CD8-positive, alpha-beta memory T cell (primary cell): ENCODE data around the gene NUP98. TPM values are rescaled to one million over a fixed set of nuclear protein-coding genes. Genes with fewer than 3 reads are reported as not detected.
A peak's percentile ranks its signal among the peaks of the same experiment; 100 is the strongest.

Experiments used
- CTCF ChIA-PET: fragments of 350-600 bp; sonication (Branson Sonifier 250); formaldehyde crosslinking; loops from one replicate; lab custom pipeline; 2021; ENCODE audit warnings: antibody characterized with exemption; lab: Charles Lee
- POLR2A ChIA-PET: fragments of 350-600 bp; sonication (Branson Sonifier 250); formaldehyde crosslinking; loops from one replicate; lab custom pipeline; 2021; ENCODE audit warnings: antibody characterized with exemption; lab: Charles Lee
- DNase-seq, 5 donors: peaks; one replicate each; pipeline versions ENCODE4 v3.0.0 to v3.0.0-alpha.2; 2020 to 2022; ENCODE audit warnings: mixed read lengths in 1 of 5
- H3K27ac ChIP-seq: one replicate; pipeline ENCODE4 v1.7.0; 2013; ENCODE audit warnings: low read depth, mild to moderate bottlenecking, low read length, moderate library complexity
- H3K27me3 ChIP-seq: 2 replicates; pipeline ENCODE4 v1.7.0; 2013; ENCODE audit warnings: low read length, mild to moderate bottlenecking; ENCODE audit not compliant: insufficient read depth, poor library complexity, severe bottlenecking
- H3K36me3 ChIP-seq: 2 replicates; pipeline ENCODE4 v1.7.0; 2013; ENCODE audit warnings: mild to moderate bottlenecking, low read length, moderate library complexity; ENCODE audit not compliant: insufficient read depth
- H3K4me1 ChIP-seq: 2 replicates; pipeline ENCODE4 v1.7.0; 2013; ENCODE audit warnings: mild to moderate bottlenecking, low read length, moderate library complexity; ENCODE audit not compliant: insufficient read depth
- H3K4me3 ChIP-seq: 2 replicates; pipeline ENCODE4 v1.7.0; 2013; ENCODE audit warnings: mild to moderate bottlenecking, low read length
- H3K9me3 ChIP-seq: 2 replicates; pipeline ENCODE4 v1.7.0; 2013; ENCODE audit warnings: mild to moderate bottlenecking, low read length
- H3K27ac Mint-ChIP-seq, 8 donors: one replicate each; pipeline ENCODE4 v1.8.0; 2020 to 2021; ENCODE audit warnings: mixed read lengths in 8 of 8, mild to moderate bottlenecking in 6 of 8, inconsistent platforms in 3 of 8, moderate library complexity in 3 of 8
- H3K27me3 Mint-ChIP-seq, 2 donors: one replicate each; pipeline ENCODE4 v1.8.0; 2020 to 2021; ENCODE audit warnings: mixed read lengths in 2 of 2, mild to moderate bottlenecking in 1 of 2, moderate library complexity in 1 of 2
- H3K36me3 Mint-ChIP-seq, 3 donors: one replicate each; pipeline ENCODE4 v1.8.0; 2020 to 2021; ENCODE audit warnings: mixed read lengths in 3 of 3, inconsistent platforms in 1 of 3, mild to moderate bottlenecking in 1 of 3
- H3K4me1 Mint-ChIP-seq, 3 donors: one replicate each; pipeline ENCODE4 v1.8.0; 2020 to 2021; ENCODE audit warnings: mixed read lengths in 3 of 3, inconsistent platforms in 1 of 3, mild to moderate bottlenecking in 1 of 3
- H3K4me3 Mint-ChIP-seq, 7 donors: one replicate each; pipeline ENCODE4 v1.8.0; 2020 to 2021; ENCODE audit warnings: mixed read lengths in 7 of 7, mild to moderate bottlenecking in 6 of 7, moderate library complexity in 4 of 7, inconsistent platforms in 2 of 7
- H3K9me3 Mint-ChIP-seq, 5 donors: one replicate each; pipeline ENCODE4 v1.8.0; 2020 to 2022; ENCODE audit warnings: mixed read lengths in 5 of 5, mild to moderate bottlenecking in 3 of 5, moderate library complexity in 2 of 5, inconsistent platforms in 1 of 5
- polyA plus RNA-seq: library from polyadenylated mRNA; unstranded; fragments of 300-500 nt; fragmentation: Illumina TruSeq; gene quantifications from one replicate; pipeline ENCODE4 v1.2.3, GENCODE V29; 2021
- total RNA-seq, 2 experiments: library from RNA; stranded (reverse); gene quantifications; one replicate each; pipeline ENCODE4 v1.2.3, GENCODE V29; 2021

The NUP98 gene
- total and polyA plus RNA-seq, 3 experiments from 2014 or later = 49.0 to 105 (median 101) TPM

DNA sequence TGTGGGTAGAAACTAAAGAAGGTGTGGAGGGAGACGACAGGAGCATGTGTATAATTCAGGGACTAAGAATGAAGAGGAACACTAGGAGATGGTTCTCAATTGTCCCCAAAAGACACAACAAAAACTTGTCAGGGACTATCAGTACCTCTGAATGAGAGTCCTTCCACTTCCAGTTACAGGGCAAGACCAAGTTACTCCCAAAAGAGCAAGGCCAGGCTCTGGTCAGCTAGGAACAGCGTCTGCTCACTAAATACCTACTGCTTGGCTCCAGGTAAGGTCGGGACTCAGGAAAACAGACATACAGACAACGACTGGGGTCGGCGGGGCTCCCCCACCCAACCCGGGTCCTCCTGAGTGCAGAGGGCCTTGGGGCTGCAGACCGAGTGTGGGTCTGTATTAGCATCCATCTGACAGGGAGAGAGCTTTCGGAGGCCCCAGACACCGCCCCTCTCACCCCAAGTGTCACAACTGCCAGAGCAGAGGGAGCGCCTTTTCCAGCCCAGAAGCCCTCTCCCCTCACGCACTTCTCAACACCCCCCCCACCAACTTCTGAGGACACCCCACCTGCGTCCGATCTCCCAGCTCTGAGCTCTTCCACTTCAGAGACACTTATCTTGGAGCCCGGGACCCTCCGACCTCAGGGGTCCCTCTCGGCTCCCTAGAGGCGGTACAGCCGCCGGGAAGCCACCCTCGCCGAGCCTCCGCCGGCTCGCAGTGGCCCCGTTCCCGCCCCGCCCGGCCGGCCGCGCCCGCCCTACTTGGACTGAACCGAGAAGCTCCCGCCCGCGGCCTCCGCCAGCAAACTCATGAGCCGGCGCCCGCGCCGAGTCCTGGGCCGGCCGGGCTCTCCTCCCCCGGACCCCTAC lies 42.9 kb upstream of the NUP98 start:
- Histone ChIP-seq H3K4me1 (peaks cover 46% of the 10 kb centered on the region), H3K27me3 (no peaks in the 10 kb centered on the region), H3K36me3 (no peaks in the 10 kb centered on the region), H3K9me3 (no peaks in the 10 kb centered on the region), H3K27ac (peak overlapping the region; percentile 86), H3K4me3 (peak overlapping the region; percentile 69)
- peak overlapping the region; percentile 90 to 98 (median 96) for H3K27ac Mint-ChIP-seq
- H3K27me3 Mint-ChIP-seq = peaks cover 0 to 4% of the 10 kb centered on the region in 2 donors
- ChIA-PET CTCF (interaction anchor here (1.0 to 14.4 kb wide), 13 partner anchors 10 to 233 kb away, joined by 3 to 297 read pairs (median 20); partner anchors contain the start of genes NUP98, PGAP2 and STIM1), POLR2A (interaction anchor here (0.5 to 4.7 kb wide), 13 partner anchors 8 to 233 kb away, joined by 3 to 157 read pairs (median 9); partner anchors contain the start of genes NUP98, PGAP2 and STIM1)
- H3K9me3 Mint-ChIP-seq = no peaks in the 10 kb centered on the region
- DNase-seq = peak in 4 of 5 donors; percentile 12 to 62 (median 40)
- peak overlapping the region; percentile 92 to 96 (median 95) for H3K4me3 Mint-ChIP-seq
- peaks cover 48 to 62% (median 55%) of the 10 kb centered on the region in 3 donors for H3K4me1 Mint-ChIP-seq
- H3K36me3 Mint-ChIP-seq = peaks cover 0 to 32% (median 9%) of the 10 kb centered on the region in 3 donors

DNA sequence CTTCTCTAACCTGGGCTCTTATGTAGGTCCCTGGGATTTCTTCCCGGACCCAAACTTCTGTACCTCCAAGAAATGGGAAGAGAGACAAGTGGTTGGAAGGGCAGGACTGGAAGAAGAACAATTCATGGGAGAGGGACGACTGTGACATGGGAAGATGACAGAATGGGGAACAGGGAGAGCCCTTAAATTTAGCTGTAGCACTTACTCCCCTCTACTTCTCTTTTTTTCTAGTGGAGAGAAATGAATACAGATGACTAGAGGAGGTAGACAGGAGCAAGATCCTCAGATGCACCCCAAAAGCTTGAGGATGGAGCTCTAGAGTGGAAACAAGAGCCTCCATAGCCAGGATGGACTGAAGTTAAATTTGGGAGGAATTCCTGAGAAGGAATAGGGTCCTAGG lies 41.1 kb upstream of the NUP98 start:
- ChIA-PET CTCF (interaction anchor here (0.5 to 14.4 kb wide), 6 partner anchors 13 to 234 kb away, joined by 3 to 297 read pairs (median 4); partner anchors contain the start of gene STIM1), POLR2A (interaction anchor here (4.7 kb wide), 1 partner anchor 15 kb away, joined by 157 read pairs; the partner anchor contains the start of gene STIM1)
- no peaks in the 10 kb centered on the region for H3K9me3 Mint-ChIP-seq
- Histone ChIP-seq H3K9me3 (no peaks in the 10 kb centered on the region), H3K4me1 (peaks cover 63% of the 10 kb centered on the region), H3K27me3 (no peaks in the 10 kb centered on the region), H3K36me3 (peaks cover 4% of the 10 kb centered on the region), H3K27ac (peak overlapping the region; percentile 86), H3K4me3 (peak overlapping the region; percentile 69)
- H3K4me3 Mint-ChIP-seq = peak overlapping the region; percentile 92 to 96 (median 95)
- H3K4me1 Mint-ChIP-seq = peaks cover 65 to 79% (median 73%) of the 10 kb centered on the region in 3 donors
- H3K27me3 Mint-ChIP-seq = peaks cover 0 to 4% of the 10 kb centered on the region in 2 donors
- peak overlapping the region; percentile 90 to 98 (median 96) for H3K27ac Mint-ChIP-seq
- H3K36me3 Mint-ChIP-seq = peaks cover 0 to 50% (median 15%) of the 10 kb centered on the region in 3 donors
- no peak for DNase-seq

DNA sequence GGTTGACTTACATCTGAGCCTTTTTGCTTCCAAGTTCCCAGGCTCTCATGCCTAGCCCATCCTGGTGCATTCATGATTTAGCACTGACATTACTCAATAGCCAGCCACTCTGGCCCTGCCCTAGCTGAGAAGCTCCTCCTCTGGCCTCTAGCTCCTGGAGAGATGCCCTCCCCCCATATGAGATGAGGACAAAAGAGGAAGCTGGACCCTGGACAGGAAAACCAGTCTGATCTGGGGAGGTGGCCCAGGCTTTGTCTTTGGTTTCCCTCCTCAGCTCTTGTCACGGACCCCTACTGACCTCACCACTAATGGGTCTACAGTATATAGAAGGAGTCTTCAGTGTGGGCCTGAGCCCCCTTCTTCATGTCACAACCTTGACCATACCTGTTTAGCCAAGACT lies 40.4 kb upstream of the NUP98 start:
- Mint-ChIP-seq H3K36me3 (peaks cover 0 to 53% (median 15%) of the 10 kb centered on the region in 3 donors), H3K4me1 (peaks cover 72 to 82% (median 76%) of the 10 kb centered on the region in 3 donors), H3K9me3 (no peaks in the 10 kb centered on the region), H3K27ac (peak overlapping the region; percentile 90 to 98 (median 96)), H3K27me3 (peaks cover 0 to 4% of the 10 kb centered on the region in 2 donors), H3K4me3 (peak overlapping the region; percentile 92 to 96 (median 95))
- POLR2A ChIA-PET = interaction anchor here (0.6 to 4.7 kb wide), 4 partner anchors 11 to 302 kb away, joined by 3 to 157 read pairs (median 6); partner anchors contain the start of gene STIM1
- no peaks in the 10 kb centered on the region for H3K9me3 ChIP-seq
- no peak for DNase-seq
- H3K27me3 ChIP-seq = no peaks in the 10 kb centered on the region
- H3K4me3 ChIP-seq = peak overlapping the region; percentile 69
- H3K4me1 ChIP-seq = peaks cover 70% of the 10 kb centered on the region
- peak overlapping the region; percentile 86 for H3K27ac ChIP-seq
- CTCF ChIA-PET = interaction anchor here (0.5 to 14.4 kb wide), 8 partner anchors 12 to 57 kb away, joined by 3 to 297 read pairs (median 4); partner anchors contain the start of genes NUP98 and STIM1
- peaks cover 4% of the 10 kb centered on the region for H3K36me3 ChIP-seq

DNA sequence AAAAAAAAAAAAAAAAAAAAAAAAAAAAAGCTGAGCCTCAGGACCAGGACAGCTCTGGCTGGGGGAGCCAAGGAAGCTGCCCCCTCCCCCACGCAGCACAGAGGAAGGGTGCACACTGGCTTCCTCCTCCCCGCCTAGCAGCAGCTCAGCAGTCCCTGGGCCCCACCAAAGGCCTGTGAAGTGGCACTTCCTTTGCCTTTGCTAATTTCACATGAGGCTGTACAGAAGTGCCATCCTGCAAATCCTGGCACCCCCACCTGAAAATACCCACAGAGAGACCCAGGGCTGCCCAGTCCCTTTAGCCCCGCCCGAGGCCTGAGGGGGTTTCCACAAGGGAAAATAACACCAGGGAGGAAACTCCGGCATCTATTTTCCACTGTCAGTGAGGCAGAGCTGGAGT lies 39.5 kb upstream of the NUP98 start:
- Mint-ChIP-seq H3K4me3 (peak overlapping the region; percentile 92 to 96 (median 95)), H3K4me1 (peaks cover 79 to 87% (median 82%) of the 10 kb centered on the region in 3 donors), H3K27me3 (peaks cover 0 to 4% of the 10 kb centered on the region in 2 donors), H3K9me3 (no peaks in the 10 kb centered on the region), H3K27ac (peak overlapping the region; percentile 71 to 99 (median 96)), H3K36me3 (peaks cover 0 to 59% (median 15%) of the 10 kb centered on the region in 3 donors)
- ChIA-PET POLR2A (interaction anchor here (0.6 to 1.3 kb wide), 4 partner anchors 10 to 303 kb away, joined by 3 to 10 read pairs (median 3); no protein-coding TSS in a partner anchor), CTCF (interaction anchor here (0.9 to 14.4 kb wide), 9 partner anchors 8 to 236 kb away, joined by 3 to 297 read pairs (median 5); partner anchors contain the start of genes NUP98 and STIM1)
- DNase-seq = peak; percentile 43 to 75 (median 54)
- H3K36me3 ChIP-seq = peaks cover 4% of the 10 kb centered on the region
- H3K4me1 ChIP-seq = peaks cover 74% of the 10 kb centered on the region
- no peaks in the 10 kb centered on the region for H3K9me3 ChIP-seq
- no peaks in the 10 kb centered on the region for H3K27me3 ChIP-seq
- peak overlapping the region; percentile 69 for H3K4me3 ChIP-seq
- H3K27ac ChIP-seq = peak overlapping the region; percentile 86

DNA sequence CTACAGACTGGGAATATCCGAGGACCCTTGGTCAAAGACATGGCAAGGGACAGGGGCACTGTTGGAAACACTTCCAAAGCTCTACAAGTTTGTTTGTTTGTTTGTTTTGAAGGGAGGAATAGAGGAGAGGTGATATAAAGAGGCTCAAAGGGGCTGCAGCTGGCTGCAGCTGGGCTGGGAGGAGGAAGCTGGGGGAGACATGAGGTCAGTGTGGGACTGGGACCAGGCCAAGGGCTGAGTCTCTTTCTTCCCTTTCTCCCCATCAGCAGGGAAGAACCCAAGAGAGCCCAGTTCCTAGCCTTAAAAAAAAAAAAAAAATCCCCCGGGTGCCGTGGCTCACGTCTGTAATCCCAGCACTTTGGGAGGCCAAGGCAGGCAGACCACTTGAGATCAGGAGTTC lies 38.4 kb upstream of the NUP98 start:
- Mint-ChIP-seq H3K9me3 (no peaks in the 10 kb centered on the region), H3K27ac (peak overlapping the region; percentile 88 to 99 (median 92)), H3K4me1 (peaks cover 87 to 91% (median 90%) of the 10 kb centered on the region in 3 donors), H3K4me3 (peak overlapping the region; percentile 73 to 92 (median 76)), H3K36me3 (peaks cover 0 to 66% (median 16%) of the 10 kb centered on the region in 3 donors), H3K27me3 (peaks cover 0 to 4% of the 10 kb centered on the region in 2 donors)
- no peaks in the 10 kb centered on the region for H3K27me3 ChIP-seq
- peak overlapping the region; percentile 29 for H3K4me3 ChIP-seq
- H3K4me1 ChIP-seq = peaks cover 83% of the 10 kb centered on the region
- ChIA-PET CTCF (interaction anchor here (0.5 to 14.4 kb wide), 9 partner anchors 9 to 237 kb away, joined by 3 to 297 read pairs (median 4); partner anchors contain the start of gene STIM1), POLR2A (interaction anchor here (1.3 kb wide), 1 partner anchor 19 kb away, joined by 3 read pairs; no protein-coding TSS in a partner anchor)
- no peaks in the 10 kb centered on the region for H3K9me3 ChIP-seq
- DNase-seq = no peak
- H3K36me3 ChIP-seq = peaks cover 12% of the 10 kb centered on the region
- peak overlapping the region; percentile 46 for H3K27ac ChIP-seq

DNA sequence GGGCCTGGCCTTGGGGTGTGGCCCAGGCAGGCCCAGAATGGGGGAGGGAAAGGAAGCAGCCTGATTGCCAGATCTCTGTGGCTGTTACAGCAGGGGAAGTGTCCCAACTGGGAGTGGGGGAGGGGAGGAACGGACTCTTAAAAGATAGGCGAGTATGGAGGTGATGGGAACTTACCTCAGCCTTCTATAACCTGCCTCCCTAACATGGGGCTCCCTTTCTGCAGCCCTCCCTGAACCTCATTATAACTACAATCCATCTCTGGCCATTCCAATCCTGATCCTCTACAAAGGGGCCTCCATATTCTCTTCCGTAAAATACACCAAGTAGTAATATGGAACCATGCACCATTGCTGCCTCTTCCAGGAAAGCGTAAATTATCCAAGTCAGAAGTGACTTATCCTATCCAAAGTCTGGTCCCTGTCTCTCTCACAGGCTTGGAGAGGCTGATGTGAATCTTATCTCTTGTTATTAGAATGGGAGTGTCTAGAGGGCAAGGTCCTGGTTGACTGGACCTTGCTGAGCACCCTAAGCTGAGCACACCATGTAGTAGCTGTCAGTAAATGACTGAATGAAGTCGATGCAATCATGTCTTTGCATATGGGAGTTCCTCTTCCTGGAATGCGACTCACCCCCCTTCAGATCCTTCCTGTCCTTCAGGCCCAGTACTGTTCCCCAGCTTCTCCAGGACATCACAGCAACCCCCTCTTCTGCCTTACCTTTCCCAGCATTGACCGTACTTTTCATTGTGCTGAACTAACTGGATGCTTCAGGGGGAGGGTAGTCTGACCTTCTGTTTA lies 37.5 kb upstream of the NUP98 start:
- POLR2A ChIA-PET = interaction anchor here (1.3 kb wide), 1 partner anchor 20 kb away, joined by 3 read pairs; no protein-coding TSS in a partner anchor

More for the DNA sequence above, 37.5 kb upstream of the NUP98 start:
- Mint-ChIP-seq H3K4me3 (peak overlapping the region; percentile 73 to 88 (median 75)), H3K36me3 (peaks cover 0 to 70% (median 16%) of the 10 kb centered on the region in 3 donors), H3K4me1 (peaks cover 91 to 98% (median 92%) of the 10 kb centered on the region in 3 donors), H3K9me3 (no peaks in the 10 kb centered on the region), H3K27me3 (peaks cover 0 to 4% of the 10 kb centered on the region in 2 donors), H3K27ac (peak overlapping the region; percentile 88 to 99 (median 92))
- Histone ChIP-seq H3K27me3 (no peaks in the 10 kb centered on the region), H3K27ac (peak overlapping the region; percentile 47), H3K36me3 (peaks cover 12% of the 10 kb centered on the region), H3K4me1 (peaks cover 90% of the 10 kb centered on the region), H3K4me3 (peak overlapping the region; percentile 29), H3K9me3 (no peaks in the 10 kb centered on the region)
- DNase-seq = no peak
- CTCF ChIA-PET = interaction anchor here (1.1 to 14.4 kb wide), 6 partner anchors 8 to 155 kb away, joined by 3 to 297 read pairs (median 4); partner anchors contain the start of gene STIM1
